GM12878 (cell line): ENCODE results near the gene PDZRN4. TPM values are rescaled to one million over a fixed set of nuclear protein-coding genes. Genes with fewer than 3 reads are reported as not detected.

Source experiments
- ATAC-seq: fragments of 200-7000 bp; cut with Tn5 transposase; 3 replicates; pipeline ENCODE4 v1.9.1; 2020; ENCODE audit warnings: mild to moderate bottlenecking, moderate library complexity
- BruUV-seq: library from RNA; stranded (reverse); fragments of 400-500 nt; replicated peaks from 2 replicates; lab custom pipeline; 2021; lab: Mats Ljungman, UMichigan
- CTCF ChIA-PET: fragments of 300-600 bp; sonication (Branson Sonifier 250); formaldehyde crosslinking; extraction: SDS; loops from one replicate; lab custom pipeline; 2021; ENCODE audit warnings: inconsistent platforms; lab: Yijun Ruan, JAX
- POLR2A ChIA-PET: fragments of 350-600 bp; formaldehyde crosslinking; extraction: SDS; loops from one replicate; lab custom pipeline; 2021; ENCODE audit warnings: inconsistent platforms; lab: Charles Lee
- RAD21 ChIA-PET: fragments of 300-600 bp; sonication (Branson Sonifier 250); formaldehyde crosslinking; loops from one replicate; lab custom pipeline; 2023; ENCODE audit warnings: antibody characterized with exemption; ENCODE audit not compliant: unreplicated experiment; lab: Charles Lee
- SMC1A ChIA-PET: fragments of 300-600 bp; sonication (Branson Sonifier 250); formaldehyde crosslinking; loops from one replicate; lab custom pipeline; 2023; ENCODE audit not compliant: unreplicated experiment, uncharacterized antibody; lab: Charles Lee
- DNase-seq: peaks from one replicate; pipeline ENCODE4 v3.0.0-alpha.2; 2011; ENCODE audit warnings: low read depth, low spot score
- FAIRE-seq: peaks from 3 replicates; lab custom pipeline; 2011; peaks lifted over from hg19 to GRCh38; lab: Jason Lieb, UNC
- H2AFZ ChIP-seq: 2 replicates; pipeline ENCODE4 v1.6.0; 2011; ENCODE audit warnings: low read depth, low read length, control low read depth; ENCODE audit not compliant: control insufficient read depth
- H3K27ac ChIP-seq: 2 replicates; pipeline ENCODE4 v1.5.1; 2011; ENCODE audit warnings: control low read depth; ENCODE audit not compliant: control insufficient read depth, insufficient read depth
- H3K27me3 ChIP-seq, 2 experiments: replicated peaks in 1 of 2; 2 replicates each; pipeline versions ENCODE4 v1.6.0 to v1.6.1; 2011; ENCODE audit warnings: low read length in 1 of 2; ENCODE audit not compliant: control insufficient read depth in 2 of 2, insufficient read depth in 2 of 2
- H3K36me3 ChIP-seq, 2 experiments: 2 replicates each; pipeline ENCODE4 v1.5.1; 2011; ENCODE audit warnings: low read length in 1 of 2; ENCODE audit not compliant: control insufficient read depth in 2 of 2, insufficient read depth in 2 of 2
- H3K4me1 ChIP-seq: 2 replicates; pipeline ENCODE4 v1.6.1; 2011; ENCODE audit warnings: mild to moderate bottlenecking, low read length, moderate library complexity, mixed read lengths; ENCODE audit not compliant: control insufficient read depth, insufficient read depth
- H3K4me2 ChIP-seq: 2 replicates; pipeline ENCODE4 v1.6.0; 2011; ENCODE audit warnings: control low read depth; ENCODE audit not compliant: control insufficient read depth, insufficient read depth
- H3K4me3 ChIP-seq: fragments of 200-600 bp; sonication (generic); 2 replicates; pipeline ENCODE4 v1.5.1; 2016
- H3K79me2 ChIP-seq: 2 replicates; pipeline ENCODE4 v1.6.0; 2011; ENCODE audit warnings: low read length; ENCODE audit not compliant: control insufficient read depth, insufficient read depth
- H3K9ac ChIP-seq: 2 replicates; pipeline ENCODE4 v1.8.0; 2011; ENCODE audit warnings: low read length, control low read depth, mixed read lengths; ENCODE audit not compliant: control insufficient read depth, insufficient read depth
- H3K9me3 ChIP-seq: replicated peaks from 3 replicates; pipeline ENCODE4 v1.5.1; 2011; ENCODE audit warnings: mild to moderate bottlenecking, low read length; ENCODE audit not compliant: control insufficient read depth, insufficient read depth
- H4K20me1 ChIP-seq: 2 replicates; pipeline ENCODE4 v1.6.0; 2011; ENCODE audit not compliant: control insufficient read depth, insufficient read depth
- JUND ChIP-seq: IDR thresholded peaks from 2 replicates; pipeline ENCODE4 v1.6.1; 2012; ENCODE audit warnings: low read depth, mild to moderate bottlenecking, low read length, improper control_type of control experiment, moderate library complexity
- NFXL1 ChIP-seq: fragments of 450-650 bp; IDR thresholded peaks from 2 replicates; pipeline ENCODE4 v1.6.1; 2017; ENCODE audit warnings: antibody characterized with exemption, mild to moderate bottlenecking, borderline replicate concordance
- ZBED1 ChIP-seq: IDR thresholded peaks from 2 replicates; pipeline ENCODE4 v1.6.1; 2016; ENCODE audit warnings: borderline replicate concordance
- WGBS: methylation state at CpG from one replicate; pipeline ENCODE4 v1.1.6; 2016; ENCODE audit warnings: low lambda C conversion rate; ENCODE audit not compliant: insufficient replicate concordance, insufficient coverage; ENCODE audit errors: missing lambda C conversion rate; 5-methylcytosine and 5-hydroxymethylcytosine counted together
- in situ Hi-C: fragments of 300-500 bp; cut with MboI; formaldehyde crosslinking; loops from 9 replicates; pipeline ENCODE4 v1.14.3; 2018; ENCODE audit warnings: mixed read lengths
- intact Hi-C: fragments of 100-400 bp; cut with micrococcal nuclease; formaldehyde crosslinking; loops from one replicate; pipeline ENCODE4 v1.14.2; 2022; ENCODE audit not compliant: unreplicated experiment
- polyA plus RNA-seq, 11 experiments: library from polyadenylated mRNA; depleted of rRNA in 4 of 11; unstranded in 6 of 11; stranded (reverse) in 5 of 11; fragments of >200 nt; fragmentation: Nextera tagmentation in 4 of 11; fragmentation: Illumina TruSeq in 1 of 11; extraction: Ambion mirVana in 4 of 11; extraction: Trizol in 1 of 11; gene quantifications; 1 replicate in 1 of 11; 2 replicates in 10 of 11; pipeline versions ENCODE4 v1.2.1 to v1.2.3, GENCODE V29; 2011 to 2016; ENCODE audit warnings: inconsistent platforms in 2 of 11, missing spikeins in 2 of 11, low read depth in 1 of 11
- total RNA-seq, 4 experiments: library from RNA; depleted of rRNA in 3 of 4; stranded (reverse); fragments of >200 nt in 3 of 4; fragmentation: Illumina TruSeq in 1 of 4; extraction: Trizol in 1 of 4; gene quantifications; 2 replicates each; pipeline versions ENCODE4 v1.2.1 to v1.2.3, GENCODE V29; 2013 to 2021
- TF ChIP-seq, protein P1 (sequence below): fragments of 150-350 bp; IDR thresholded peaks from 2 replicates; pipeline ENCODE4 v1.6.1; 2016; ENCODE audit warnings: low read depth, low read length

PDZRN4 gene
- total and polyA plus RNA-seq, 10 of the 15 experiments (the other 5 are each of a cell fraction or from before 2014, with no cell fraction given): 0.03 TPM; not detected in 9

- Histone ChIP-seq H3K27me3 (peaks cover 1 to 4% of the 10 kb centered on the region in 2 experiments), H3K79me2 (no peaks in the 10 kb centered on the region), H3K4me1 (no peaks in the 10 kb centered on the region), H3K36me3 (no peaks in the 10 kb centered on the region), H2AFZ (no peak overlapping the region), H4K20me1 (no peaks in the 10 kb centered on the region), H3K4me3 (no peak overlapping the region), H3K9me3 (no peaks in the 10 kb centered on the region), H3K4me2 (no peak overlapping the region), H3K27ac (no peak overlapping the region), H3K9ac (no peak overlapping the region)
- in situ Hi-C loops (no loop called here), intact Hi-C loops (no loop called here)
- ATAC-seq (no peak), DNase-seq (no peak), FAIRE-seq (no peak)
- no TSS peak for BruUV-seq
- TF ChIP-seq, protein P1, sequence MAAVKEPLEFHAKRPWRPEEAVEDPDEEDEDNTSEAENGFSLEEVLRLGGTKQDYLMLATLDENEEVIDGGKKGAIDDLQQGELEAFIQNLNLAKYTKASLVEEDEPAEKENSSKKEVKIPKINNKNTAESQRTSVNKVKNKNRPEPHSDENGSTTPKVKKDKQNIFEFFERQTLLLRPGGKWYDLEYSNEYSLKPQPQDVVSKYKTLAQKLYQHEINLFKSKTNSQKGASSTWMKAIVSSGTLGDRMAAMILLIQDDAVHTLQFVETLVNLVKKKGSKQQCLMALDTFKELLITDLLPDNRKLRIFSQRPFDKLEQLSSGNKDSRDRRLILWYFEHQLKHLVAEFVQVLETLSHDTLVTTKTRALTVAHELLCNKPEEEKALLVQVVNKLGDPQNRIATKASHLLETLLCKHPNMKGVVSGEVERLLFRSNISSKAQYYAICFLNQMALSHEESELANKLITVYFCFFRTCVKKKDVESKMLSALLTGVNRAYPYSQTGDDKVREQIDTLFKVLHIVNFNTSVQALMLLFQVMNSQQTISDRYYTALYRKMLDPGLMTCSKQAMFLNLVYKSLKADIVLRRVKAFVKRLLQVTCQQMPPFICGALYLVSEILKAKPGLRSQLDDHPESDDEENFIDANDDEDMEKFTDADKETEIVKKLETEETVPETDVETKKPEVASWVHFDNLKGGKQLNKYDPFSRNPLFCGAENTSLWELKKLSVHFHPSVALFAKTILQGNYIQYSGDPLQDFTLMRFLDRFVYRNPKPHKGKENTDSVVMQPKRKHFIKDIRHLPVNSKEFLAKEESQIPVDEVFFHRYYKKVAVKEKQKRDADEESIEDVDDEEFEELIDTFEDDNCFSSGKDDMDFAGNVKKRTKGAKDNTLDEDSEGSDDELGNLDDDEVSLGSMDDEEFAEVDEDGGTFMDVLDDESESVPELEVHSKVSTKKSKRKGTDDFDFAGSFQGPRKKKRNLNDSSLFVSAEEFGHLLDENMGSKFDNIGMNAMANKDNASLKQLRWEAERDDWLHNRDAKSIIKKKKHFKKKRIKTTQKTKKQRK: no peak
- TF ChIP-seq JUND (no peak), NFXL1 (no peak)
- ChIA-PET CTCF (no interaction called here), RAD21 (interaction anchor here (1.3 kb wide), 1 partner anchor 12 kb away, joined by 3 read pairs; no protein-coding TSS in a partner anchor), SMC1A (interaction anchor here (0.9 kb wide), 1 partner anchor 15 kb away, joined by 4 read pairs; no protein-coding TSS in a partner anchor), POLR2A (no interaction called here)
- WGBS: 0% methylated on average over 1 of the region's 1 CpG
Measured at GRCh38 chr12:41193311-41193710, 5.2 kb downstream of the PDZRN4 start.

DNA sequence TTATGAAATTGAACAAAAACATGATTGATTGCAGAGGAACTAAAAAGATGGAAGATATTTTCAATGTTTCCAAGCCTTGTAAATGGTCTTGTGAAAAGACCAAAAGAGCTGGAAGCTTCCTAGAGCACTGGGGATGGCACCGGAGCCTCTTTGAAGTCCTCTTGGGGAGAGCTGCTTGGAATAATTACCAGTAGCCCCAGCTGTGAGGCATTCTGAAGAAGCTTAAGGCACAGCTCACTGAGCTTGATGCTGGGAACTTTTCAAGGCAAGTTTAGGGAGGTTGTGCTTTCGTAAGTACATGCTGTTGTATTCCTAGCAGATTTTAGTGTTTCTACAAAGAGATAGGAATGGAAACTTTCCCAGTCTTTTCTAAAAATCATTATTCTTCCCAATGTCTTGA lies 13.9 kb downstream of the PDZRN4 start:
- ATAC-seq (no peak), DNase-seq (no peak)
- POLR2A ChIA-PET: no interaction called here
- CTCF ChIA-PET: no interaction called here
- SMC1A ChIA-PET: interaction anchor here (0.9 kb wide), 1 partner anchor 10 kb away, joined by 3 read pairs; no protein-coding TSS in a partner anchor
- no peak overlapping the region for H3K4me2 ChIP-seq
- no TSS peak for BruUV-seq
- intact Hi-C loops: no loop called here
- no peak overlapping the region for H3K4me3 ChIP-seq
- H2AFZ ChIP-seq: no peak overlapping the region
- no peaks in the 10 kb centered on the region for H3K9me3 ChIP-seq
- no peak overlapping the region for H3K27ac ChIP-seq
- H3K36me3 ChIP-seq: no peaks in the 10 kb centered on the region
- RAD21 ChIA-PET: no interaction called here
- 41% methylated on average over 2 of the region's 2 CpGs for WGBS
- TF ChIP-seq ZBED1: no peak
- TF ChIP-seq, all 136 proteins: peak for 0
- in situ Hi-C loops: no loop called here
- FAIRE-seq: no peak
- Histone ChIP-seq H3K4me1 (no peaks in the 10 kb centered on the region), H3K9ac (no peak overlapping the region), H3K27me3 (no peaks in the 10 kb centered on the region), H3K79me2 (no peaks in the 10 kb centered on the region), H4K20me1 (no peaks in the 10 kb centered on the region)
